ENCODE measurements around the gene NFKBIE.

Gene NFKBIE

DNA sequence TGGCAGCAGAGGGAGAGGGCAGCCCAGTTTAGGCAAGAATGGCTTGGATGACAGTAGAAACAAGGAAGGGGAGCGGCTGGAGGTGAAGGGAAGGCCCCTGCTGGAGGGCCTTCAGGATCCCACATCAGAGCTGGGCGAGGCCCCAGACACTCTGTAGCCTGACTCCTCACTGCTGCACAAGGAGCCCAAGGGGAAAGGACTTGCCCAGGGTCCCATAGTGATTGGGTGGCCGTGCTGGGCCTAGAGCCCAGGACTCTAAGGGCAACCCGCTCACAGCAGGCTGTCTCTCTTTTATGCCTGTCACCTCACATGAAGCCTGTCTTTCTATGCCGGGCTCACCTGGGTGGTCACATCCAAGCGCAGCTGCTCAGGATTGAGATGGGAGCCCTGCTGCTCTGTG is 38.5 kb upstream of the NFKBIE start:
- Histone ChIP-seq H4K20me1 (ENCODE audit: insufficient read depth, low read length) (peaks cover 3% of the 10 kb centered on the region; the same call in 1 of the 2 replicates), H3K4me1 (ENCODE audit: low read length) (no peaks in the 10 kb centered on the region), H3K79me2 (ENCODE audit: low read length) (no peaks in the 10 kb centered on the region), H3K4me3 (ENCODE audit: low read length) (no peak overlapping the region), H2AFZ (ENCODE audit: low read depth, low read length) (no peak overlapping the region), H3K27ac (ENCODE audit: low read length) (no peak overlapping the region), H3K9ac (ENCODE audit: low read length) (no peak overlapping the region), H3K9me3 (ENCODE audit: insufficient read depth, low read length) (no peaks in the 10 kb centered on the region), H3K27me3 (ENCODE audit: low read depth, low read length) (no peaks in the 10 kb centered on the region), H3K36me3 (replicated peaks; ENCODE audit: low read depth, low read length) (peaks cover 79% of the 10 kb centered on the region), H3K4me2 (ENCODE audit: low read length) (no peak overlapping the region)
- TF ChIP-seq EZH2phosphoT487 (IDR thresholded peaks at IDR 0.05; ENCODE audit: low read depth), result no peak
- TF ChIP-seq, protein P1, sequence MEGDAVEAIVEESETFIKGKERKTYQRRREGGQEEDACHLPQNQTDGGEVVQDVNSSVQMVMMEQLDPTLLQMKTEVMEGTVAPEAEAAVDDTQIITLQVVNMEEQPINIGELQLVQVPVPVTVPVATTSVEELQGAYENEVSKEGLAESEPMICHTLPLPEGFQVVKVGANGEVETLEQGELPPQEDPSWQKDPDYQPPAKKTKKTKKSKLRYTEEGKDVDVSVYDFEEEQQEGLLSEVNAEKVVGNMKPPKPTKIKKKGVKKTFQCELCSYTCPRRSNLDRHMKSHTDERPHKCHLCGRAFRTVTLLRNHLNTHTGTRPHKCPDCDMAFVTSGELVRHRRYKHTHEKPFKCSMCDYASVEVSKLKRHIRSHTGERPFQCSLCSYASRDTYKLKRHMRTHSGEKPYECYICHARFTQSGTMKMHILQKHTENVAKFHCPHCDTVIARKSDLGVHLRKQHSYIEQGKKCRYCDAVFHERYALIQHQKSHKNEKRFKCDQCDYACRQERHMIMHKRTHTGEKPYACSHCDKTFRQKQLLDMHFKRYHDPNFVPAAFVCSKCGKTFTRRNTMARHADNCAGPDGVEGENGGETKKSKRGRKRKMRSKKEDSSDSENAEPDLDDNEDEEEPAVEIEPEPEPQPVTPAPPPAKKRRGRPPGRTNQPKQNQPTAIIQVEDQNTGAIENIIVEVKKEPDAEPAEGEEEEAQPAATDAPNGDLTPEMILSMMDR (IDR thresholded peaks at IDR 0.05; ENCODE audit: low read depth, low read length), result no peak

DNA sequence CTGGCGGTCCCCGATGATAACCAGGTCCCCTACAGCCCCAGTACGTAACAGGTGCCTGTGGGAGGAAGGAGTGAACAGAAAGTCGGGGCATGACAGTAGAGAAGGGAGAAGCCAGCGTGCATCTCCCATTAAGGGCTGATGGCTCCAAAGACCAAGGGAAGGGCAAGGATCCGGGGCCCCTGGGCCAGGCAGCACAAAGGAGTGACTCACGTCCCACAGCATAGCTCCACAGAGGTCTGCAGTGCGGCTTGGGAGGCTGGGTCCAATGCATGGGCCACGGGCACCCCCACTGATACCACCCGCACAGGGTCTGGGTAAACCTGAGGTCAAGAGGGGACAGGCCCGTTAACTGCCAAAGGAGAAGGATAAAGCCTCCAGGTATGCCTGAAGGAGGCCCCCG is 37.5 kb upstream of the NFKBIE start:
- no peak overlapping the region for H3K4me3 ChIP-seq (ENCODE audit: low read length)
- H4K20me1 ChIP-seq (ENCODE audit: insufficient read depth, low read length), result peaks cover 3% of the 10 kb centered on the region; the same call in 1 of the 2 replicates
- H3K4me1 ChIP-seq (ENCODE audit: low read length), result no peaks in the 10 kb centered on the region
- H3K4me2 ChIP-seq (ENCODE audit: low read length), result no peak overlapping the region
- no peak overlapping the region for H3K27ac ChIP-seq (ENCODE audit: low read length)
- H3K36me3 ChIP-seq (replicated peaks; ENCODE audit: low read depth, low read length), result peaks cover 75% of the 10 kb centered on the region
- no peaks in the 10 kb centered on the region for H3K79me2 ChIP-seq (ENCODE audit: low read length)
- H2AFZ ChIP-seq (ENCODE audit: low read depth, low read length), result no peak overlapping the region
- H3K27me3 ChIP-seq (ENCODE audit: low read depth, low read length), result no peaks in the 10 kb centered on the region
- no peak overlapping the region for H3K9ac ChIP-seq (ENCODE audit: low read length)
- no peaks in the 10 kb centered on the region for H3K9me3 ChIP-seq (ENCODE audit: insufficient read depth, low read length)
- TF ChIP-seq, protein P1 (IDR thresholded peaks at IDR 0.05; ENCODE audit: low read depth, low read length), result no peak
- no peak for TF ChIP-seq EZH2phosphoT487 (IDR thresholded peaks at IDR 0.05; ENCODE audit: low read depth)

DNA sequence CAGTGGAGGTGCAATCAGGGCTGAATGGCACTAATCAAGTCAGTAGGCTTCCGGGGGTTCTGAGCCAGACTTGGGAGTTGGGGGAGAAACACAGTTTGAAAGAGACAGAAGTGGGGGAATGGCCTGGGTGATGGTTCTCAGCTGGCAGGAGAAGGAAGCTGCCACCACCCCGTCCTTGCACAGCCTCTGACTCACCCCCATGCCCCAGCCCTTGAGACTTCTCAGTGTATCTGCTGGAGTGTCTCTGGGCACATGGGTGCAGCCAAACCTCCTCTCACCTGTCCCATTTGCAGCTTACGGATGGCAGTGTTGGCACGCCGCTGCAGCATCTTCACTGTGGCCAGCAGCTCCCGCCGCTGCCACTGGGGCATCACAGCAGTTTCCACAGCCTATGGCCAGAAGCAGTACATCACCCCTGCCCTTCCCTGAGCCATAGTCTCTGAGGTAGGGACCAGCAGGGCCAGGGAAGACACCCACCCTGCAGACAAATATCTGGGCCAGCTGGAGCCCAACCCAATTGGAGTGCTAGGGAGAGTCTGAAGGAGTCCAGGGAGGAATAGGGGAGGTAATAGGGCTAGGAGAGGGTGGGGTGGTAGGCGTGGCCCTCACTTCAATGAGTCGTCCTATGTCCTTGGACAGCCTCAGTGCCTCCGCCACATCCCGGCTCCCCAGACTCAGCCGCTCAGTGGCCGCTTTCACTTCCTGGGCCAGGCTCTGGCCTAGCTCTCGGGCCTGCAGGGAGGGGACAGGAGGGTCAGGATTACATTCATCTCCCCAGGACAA is 36.6 kb upstream of the NFKBIE start:
- H3K9ac ChIP-seq (ENCODE audit: low read length), result no peak overlapping the region
- no peak overlapping the region for H3K27ac ChIP-seq (ENCODE audit: low read length)
- H2AFZ ChIP-seq (ENCODE audit: low read depth, low read length), result no peak overlapping the region
- no peaks in the 10 kb centered on the region for H3K79me2 ChIP-seq (ENCODE audit: low read length)
- peaks cover 67% of the 10 kb centered on the region for H3K36me3 ChIP-seq (replicated peaks; ENCODE audit: low read depth, low read length)
- peaks cover 3% of the 10 kb centered on the region; the same call in 1 of the 2 replicates for H4K20me1 ChIP-seq (ENCODE audit: insufficient read depth, low read length)
- H3K27me3 ChIP-seq (ENCODE audit: low read depth, low read length), result no peaks in the 10 kb centered on the region
- H3K4me1 ChIP-seq (ENCODE audit: low read length), result no peaks in the 10 kb centered on the region
- no peaks in the 10 kb centered on the region for H3K9me3 ChIP-seq (ENCODE audit: insufficient read depth, low read length)
- no peak overlapping the region for H3K4me2 ChIP-seq (ENCODE audit: low read length)
- H3K4me3 ChIP-seq (ENCODE audit: low read length), result no peak overlapping the region
- TF ChIP-seq, protein P1 (IDR thresholded peaks at IDR 0.05; ENCODE audit: low read depth, low read length), result no peak
- TF ChIP-seq EZH2phosphoT487 (IDR thresholded peaks at IDR 0.05; ENCODE audit: low read depth), result no peak

DNA sequence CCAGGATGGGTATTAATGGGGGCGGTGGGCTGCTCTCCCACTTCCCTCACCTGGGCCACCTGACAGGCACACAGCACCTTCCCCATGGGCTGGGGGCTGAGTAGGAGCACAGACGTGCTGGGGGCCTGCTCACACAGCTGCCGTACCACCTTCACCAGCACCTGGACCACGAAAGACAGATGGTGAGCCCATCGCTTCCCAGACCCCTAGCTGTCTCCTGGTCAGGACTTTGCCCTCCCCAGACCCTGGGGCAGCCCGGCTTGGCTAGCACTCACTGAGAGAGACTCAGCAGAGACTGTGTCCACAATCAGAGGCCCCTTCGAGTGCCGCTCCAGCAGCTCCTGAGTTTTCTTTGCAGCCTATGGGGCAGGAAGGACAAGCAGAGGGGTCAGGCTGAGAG is 35.8 kb upstream of the NFKBIE start:
- no peak overlapping the region for H3K27ac ChIP-seq (ENCODE audit: low read length)
- no peaks in the 10 kb centered on the region for H3K79me2 ChIP-seq (ENCODE audit: low read length)
- H3K4me1 ChIP-seq (ENCODE audit: low read length), result no peaks in the 10 kb centered on the region
- no peaks in the 10 kb centered on the region for H3K27me3 ChIP-seq (ENCODE audit: low read depth, low read length)
- H3K36me3 ChIP-seq (replicated peaks; ENCODE audit: low read depth, low read length), result peaks cover 59% of the 10 kb centered on the region
- no peak overlapping the region for H3K4me2 ChIP-seq (ENCODE audit: low read length)
- no peak overlapping the region for H2AFZ ChIP-seq (ENCODE audit: low read depth, low read length)
- no peak for TF ChIP-seq EZH2phosphoT487 (IDR thresholded peaks at IDR 0.05; ENCODE audit: low read depth)
- TF ChIP-seq, protein P1 (IDR thresholded peaks at IDR 0.05; ENCODE audit: low read depth, low read length), result no peak
- H3K9me3 ChIP-seq (ENCODE audit: insufficient read depth, low read length), result no peaks in the 10 kb centered on the region
- H4K20me1 ChIP-seq (ENCODE audit: insufficient read depth, low read length), result peaks cover 3% of the 10 kb centered on the region; the same call in 1 of the 2 replicates
- H3K9ac ChIP-seq (ENCODE audit: low read length), result no peak overlapping the region
- H3K4me3 ChIP-seq (ENCODE audit: low read length), result no peak overlapping the region
